RCC 7860 (cell line): Measurements from ENCODE around the gene GNL1.
"Not testable (repeated sequence)": the region's sequence is repeated elsewhere in the genome, so short reads cannot be mapped to it uniquely, and the experiment has no call there.

Experiments
- DNase-seq: peaks from one replicate; pipeline ENCODE4 v3.0.0-alpha.2; 2015; ENCODE audit warnings: low spot score
- FAIRE-seq: peaks from 2 replicates; lab custom pipeline; 2012; peaks lifted over from hg19 to GRCh38; lab: Jason Lieb, UNC

Gene GNL1

GRCh38 chr6:30500421-30501355, 55.6 kb downstream of the GNL1 start:
- FAIRE-seq (no peak), DNase-seq (no peak)

GRCh38 chr6:30498705-30499104, 57.6 kb downstream of the GNL1 start:
- DNase-seq, FAIRE-seq: not testable (repeated sequence)

- no peak for FAIRE-seq
- DNase-seq, result no peak
These were observed 58.6 kb downstream of the GNL1 start for GRCh38 chr6:30497714-30498113.

GRCh38 chr6:30497261-30497599, 59.1 kb downstream of the GNL1 start:
- DNase-seq, FAIRE-seq: not testable (repeated sequence)

- FAIRE-seq, result no peak
These were observed 60.3 kb downstream of the GNL1 start for GRCh38 chr6:30495993-30496392.

GRCh38 chr6:30495060-30495459, 61.2 kb downstream of the GNL1 start:
- DNase-seq, FAIRE-seq: not testable (repeated sequence)

More at GRCh38 chr6:30495993-30496392, 60.3 kb downstream of the GNL1 start:
- no peak for DNase-seq

GRCh38 chr6:30494291-30494861, 61.9 kb downstream of the GNL1 start:
- FAIRE-seq, result no peak
- DNase-seq, result no peak

GRCh38 chr6:30493643-30494250, 62.5 kb downstream of the GNL1 start:
- DNase-seq (no peak), FAIRE-seq (no peak)

GRCh38 chr6:30491991-30492952, 64.0 kb downstream of the GNL1 start:
- FAIRE-seq, result no peak
- DNase-seq, result no peak
